Nephron (organoid): ENCODE measurements around the gene CALHM3.

Experiments
- H3K27ac Mint-ChIP-seq, 3 experiments: 2 replicates each; pipeline ENCODE4 v1.8.0; 2020; ENCODE audit warnings: mixed read lengths in 3 of 3, mild to moderate bottlenecking in 2 of 3, moderate library complexity in 1 of 3
- H3K27me3 Mint-ChIP-seq: 2 replicates; pipeline ENCODE4 v1.8.0; 2021; ENCODE audit warnings: low read depth, mild to moderate bottlenecking, moderate library complexity, mixed read lengths
- H3K36me3 Mint-ChIP-seq: 2 replicates; pipeline ENCODE4 v1.8.0; 2020; ENCODE audit warnings: low read depth, mixed read lengths
- H3K4me1 Mint-ChIP-seq: 2 replicates; pipeline ENCODE4 v1.8.0; 2020; ENCODE audit warnings: mixed read lengths
- H3K4me3 Mint-ChIP-seq, 3 experiments: 2 replicates each; pipeline ENCODE4 v1.8.0; 2020; ENCODE audit warnings: mild to moderate bottlenecking in 3 of 3, mixed read lengths in 3 of 3, moderate library complexity in 2 of 3
- H3K9me3 Mint-ChIP-seq: 2 replicates; pipeline ENCODE4 v1.8.0; 2020; ENCODE audit warnings: mixed read lengths
- TF ChIP-seq, protein P1 (sequence below), 3 experiments: fragments of 200-600 bp; sonication (generic); IDR thresholded peaks; one replicate each; pipeline ENCODE4 v1.5.0; 2021; ENCODE audit warnings: antibody characterized with exemption in 3 of 3; ENCODE audit not compliant: unreplicated experiment in 3 of 3

CALHM3 gene

DNA sequence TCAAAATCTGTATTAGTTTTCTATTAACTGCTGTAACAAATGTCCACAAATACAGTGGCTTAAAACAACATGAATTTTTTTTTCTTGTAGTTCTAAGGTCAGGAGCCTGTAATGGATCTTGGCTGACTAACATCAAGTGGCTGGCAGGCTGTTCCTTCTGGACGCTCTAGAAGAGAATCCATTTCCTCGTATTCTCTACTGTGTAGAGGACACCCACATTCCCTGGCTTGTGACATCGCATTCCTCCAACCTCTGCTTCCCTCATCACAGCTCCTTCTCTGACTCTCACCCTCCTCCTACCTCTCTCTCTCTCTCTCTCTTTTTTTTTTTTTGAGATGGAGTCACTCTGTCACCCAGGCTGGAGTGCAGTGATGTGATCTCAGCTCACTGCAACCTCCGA, 15.5 kb downstream of the CALHM3 start:
- no peak overlapping the region for H3K27ac Mint-ChIP-seq
- peaks cover 7% of the 10 kb centered on the region for H3K27me3 Mint-ChIP-seq
- TF ChIP-seq, protein P1, sequence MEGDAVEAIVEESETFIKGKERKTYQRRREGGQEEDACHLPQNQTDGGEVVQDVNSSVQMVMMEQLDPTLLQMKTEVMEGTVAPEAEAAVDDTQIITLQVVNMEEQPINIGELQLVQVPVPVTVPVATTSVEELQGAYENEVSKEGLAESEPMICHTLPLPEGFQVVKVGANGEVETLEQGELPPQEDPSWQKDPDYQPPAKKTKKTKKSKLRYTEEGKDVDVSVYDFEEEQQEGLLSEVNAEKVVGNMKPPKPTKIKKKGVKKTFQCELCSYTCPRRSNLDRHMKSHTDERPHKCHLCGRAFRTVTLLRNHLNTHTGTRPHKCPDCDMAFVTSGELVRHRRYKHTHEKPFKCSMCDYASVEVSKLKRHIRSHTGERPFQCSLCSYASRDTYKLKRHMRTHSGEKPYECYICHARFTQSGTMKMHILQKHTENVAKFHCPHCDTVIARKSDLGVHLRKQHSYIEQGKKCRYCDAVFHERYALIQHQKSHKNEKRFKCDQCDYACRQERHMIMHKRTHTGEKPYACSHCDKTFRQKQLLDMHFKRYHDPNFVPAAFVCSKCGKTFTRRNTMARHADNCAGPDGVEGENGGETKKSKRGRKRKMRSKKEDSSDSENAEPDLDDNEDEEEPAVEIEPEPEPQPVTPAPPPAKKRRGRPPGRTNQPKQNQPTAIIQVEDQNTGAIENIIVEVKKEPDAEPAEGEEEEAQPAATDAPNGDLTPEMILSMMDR (IDR thresholded peaks at IDR 0.05; ENCODE audit: unreplicated experiment in 3 of 3) = no peak
- H3K36me3 Mint-ChIP-seq = no peaks in the 10 kb centered on the region
- H3K4me3 Mint-ChIP-seq = no peak overlapping the region
- H3K9me3 Mint-ChIP-seq = no peaks in the 10 kb centered on the region
- peaks cover 10% of the 10 kb centered on the region for H3K4me1 Mint-ChIP-seq

DNA sequence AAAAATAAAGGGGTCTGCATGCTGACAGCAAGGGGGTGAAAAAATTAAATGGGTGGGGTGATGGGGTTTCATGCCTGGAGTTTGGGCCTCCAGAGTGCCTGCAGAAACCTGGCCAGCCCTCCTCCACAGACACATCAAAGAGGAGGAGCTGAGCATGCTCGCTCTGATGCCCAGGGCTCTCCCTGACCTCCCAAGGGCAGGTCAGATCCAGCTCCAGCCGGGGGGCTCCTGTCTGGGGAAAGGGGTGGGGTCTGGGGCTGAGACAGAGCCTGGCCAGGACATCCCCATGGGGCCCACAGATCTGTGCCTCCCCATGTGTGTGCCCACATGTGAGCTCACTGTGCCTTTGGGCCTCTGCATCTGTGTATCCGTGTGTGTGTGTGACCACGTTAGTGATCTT, 19.4 kb downstream of the CALHM3 start:
- H3K9me3 Mint-ChIP-seq = no peaks in the 10 kb centered on the region
- TF ChIP-seq, protein P1 (IDR thresholded peaks at IDR 0.05; ENCODE audit: unreplicated experiment in 3 of 3) = no peak
- H3K4me3 Mint-ChIP-seq = no peak overlapping the region
- H3K27me3 Mint-ChIP-seq = peaks cover 2% of the 10 kb centered on the region
- peaks cover 10% of the 10 kb centered on the region for H3K4me1 Mint-ChIP-seq
- no peaks in the 10 kb centered on the region for H3K36me3 Mint-ChIP-seq
- H3K27ac Mint-ChIP-seq = no peak overlapping the region

DNA sequence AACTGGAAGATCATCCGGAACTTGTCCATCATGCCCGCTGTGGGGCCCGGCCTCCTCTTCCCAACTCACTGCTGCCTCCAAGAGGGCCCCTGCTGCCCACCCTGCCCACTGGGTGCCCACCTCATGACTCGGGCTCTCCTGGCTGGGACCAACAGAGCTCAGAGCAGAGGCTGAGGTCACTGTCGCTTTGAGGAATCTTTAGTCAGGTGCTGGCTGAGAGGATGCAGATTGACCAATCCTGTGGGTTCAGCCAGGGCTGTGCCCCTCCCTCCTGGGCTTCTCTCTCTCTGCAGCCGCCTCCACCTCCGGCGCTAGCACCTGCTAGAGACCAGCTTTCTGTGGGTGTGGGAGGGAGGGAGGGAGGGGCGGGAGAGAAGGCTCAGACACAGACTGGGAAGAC, 20.3 kb downstream of the CALHM3 start, which contains the start of gene CALHM1:
TSS of gene CALHM1 (minus strand) at position 181 of the 400 bp plus-strand sequence. CDS start at position 32, 149 bp downstream.
- no peaks in the 10 kb centered on the region for H3K9me3 Mint-ChIP-seq
- H3K4me3 Mint-ChIP-seq = no peak within 1 kb of the TSS
- no peaks in the 10 kb centered on the region for H3K36me3 Mint-ChIP-seq
- peaks cover 10% of the 10 kb centered on the region for H3K4me1 Mint-ChIP-seq
- H3K27ac Mint-ChIP-seq = no peak within 1 kb of the TSS
- TF ChIP-seq, protein P1 (IDR thresholded peaks at IDR 0.05; ENCODE audit: unreplicated experiment in 3 of 3) = no peak
- peaks cover 4% of the 10 kb centered on the region for H3K27me3 Mint-ChIP-seq

DNA sequence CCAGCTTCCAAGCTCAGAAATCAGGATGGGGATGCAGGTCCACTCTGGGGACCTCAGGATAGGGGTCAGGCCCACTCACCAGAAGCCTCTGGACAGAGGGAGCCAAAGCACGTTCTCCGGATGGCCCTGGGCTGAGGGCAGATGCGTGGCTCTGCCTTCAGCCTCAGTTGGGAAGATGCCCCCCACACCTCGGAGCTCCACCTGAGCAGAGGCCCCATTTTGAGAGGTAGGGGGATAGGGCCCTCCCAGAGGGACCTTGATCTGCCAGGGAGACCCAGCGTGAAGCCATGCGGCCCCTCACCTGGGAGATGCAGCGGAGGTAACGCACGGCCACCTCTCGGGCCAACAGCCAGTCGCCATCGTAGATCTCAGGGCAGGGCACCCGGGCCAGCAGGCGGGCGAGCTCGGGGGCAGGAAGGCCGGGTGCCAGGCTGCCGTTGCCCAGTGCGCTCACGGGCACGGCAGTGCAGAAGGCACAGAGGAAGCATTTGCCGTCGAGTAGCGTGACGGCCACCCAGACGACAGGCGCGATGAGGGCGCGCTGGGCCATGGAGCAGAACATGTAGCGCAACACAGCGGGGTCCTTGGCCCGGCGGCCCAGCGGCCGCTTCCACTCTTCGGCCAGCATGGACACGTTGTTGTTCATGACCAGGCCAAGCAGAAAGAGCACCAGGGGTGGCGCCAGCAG, 21.0 kb downstream of the CALHM3 start:
- H3K36me3 Mint-ChIP-seq = no peaks in the 10 kb centered on the region
- TF ChIP-seq, protein P1 (IDR thresholded peaks at IDR 0.05; ENCODE audit: unreplicated experiment in 3 of 3) = no peak
- peaks cover 8% of the 10 kb centered on the region for H3K27me3 Mint-ChIP-seq
- no peak overlapping the region for H3K27ac Mint-ChIP-seq
- peaks cover 10% of the 10 kb centered on the region for H3K4me1 Mint-ChIP-seq
- no peaks in the 10 kb centered on the region for H3K9me3 Mint-ChIP-seq
- no peak overlapping the region for H3K4me3 Mint-ChIP-seq

- Mint-ChIP-seq H3K4me1 (peaks cover 10% of the 10 kb centered on the region), H3K9me3 (no peaks in the 10 kb centered on the region), H3K27me3 (peaks cover 8% of the 10 kb centered on the region), H3K36me3 (no peaks in the 10 kb centered on the region), H3K4me3 (no peak overlapping the region), H3K27ac (no peak overlapping the region)
- TF ChIP-seq, protein P1 (IDR thresholded peaks at IDR 0.05; ENCODE audit: unreplicated experiment in 3 of 3) = no peak
Measured at GRCh38 chr10:103457176-103457712, 21.8 kb downstream of the CALHM3 start.
